Measurements from ENCODE around the gene TNFRSF19.
A peak's percentile ranks its signal among the peaks of the same experiment; 100 is the strongest.

TNFRSF19 gene

GRCh38 chr13:23550163-23550562 is 20.0 kb upstream of the TNFRSF19 start:
- Histone ChIP-seq H3K9me3 (ENCODE audit: insufficient read depth, low read depth, low read length) (no peaks in the 10 kb centered on the region), H3K9ac (ENCODE audit: low read length) (no peak overlapping the region), H3K27me3 (ENCODE audit: insufficient read depth, low read length) (no peaks in the 10 kb centered on the region), H3K79me2 (ENCODE audit: control insufficient read depth, insufficient read depth, low read length, poor library complexity) (no peaks in the 10 kb centered on the region), H3K36me3 (ENCODE audit: control insufficient read depth in 1 of 2, insufficient read depth in 2 of 2, low read length in 2 of 2) (no peaks in the 10 kb centered on the region), H2BK5ac (ENCODE audit: low read depth, low read length, poor library complexity) (no peak overlapping the region), H3K79me1 (ENCODE audit: low read length) (peaks cover 19% of the 10 kb centered on the region), H3K14ac (ENCODE audit: low read length) (no peak overlapping the region), H3K23ac (ENCODE audit: low read length) (no peak overlapping the region), H3K27ac (ENCODE audit: low read depth, low read length) (no peak overlapping the region), H3K4me1 (ENCODE audit: control insufficient read depth in 1 of 2, insufficient read depth in 2 of 2, low read length in 2 of 2) (peaks cover 12 to 18% of the 10 kb centered on the region in 2 experiments), H2BK120ac (ENCODE audit: insufficient read depth, low read length, poor library complexity) (no peak overlapping the region), H2AFZ (ENCODE audit: insufficient read depth, low read length, poor library complexity) (no peak overlapping the region), H2AK5ac (ENCODE audit: low read length) (no peak overlapping the region), H3K4me2 (ENCODE audit: low read length) (no peak overlapping the region), H3K4ac (ENCODE audit: low read depth, low read length) (no peak overlapping the region), H4K8ac (ENCODE audit: low read depth, low read length) (no peak overlapping the region), H3K18ac (ENCODE audit: low read length) (no peak overlapping the region), H4K12ac (ENCODE audit: low read depth, low read length) (no peak overlapping the region), H2BK12ac (ENCODE audit: low read length) (no peak overlapping the region), H4K91ac (ENCODE audit: low read depth, low read length) (no peak overlapping the region), H3K4me3 (ENCODE audit: low read depth, low read length) (no peak overlapping the region)
- no peak for DNase-seq
- no CpG with 5 or more reads among the region's 1 CpG for WGBS (ENCODE audit: extremely low coverage, insufficient coverage, insufficient read length)

GRCh38 chr13:23551213-23552008 is 18.8 kb upstream of the TNFRSF19 start:
- H3K9me3 ChIP-seq (ENCODE audit: insufficient read depth, low read depth, low read length): no peaks in the 10 kb centered on the region

GRCh38 chr13:23552171-23552570 is 18.0 kb upstream of the TNFRSF19 start:
- H2AK5ac ChIP-seq (ENCODE audit: low read length): no peak overlapping the region

More at GRCh38 chr13:23551213-23552008, 18.8 kb upstream of the TNFRSF19 start:
- Histone ChIP-seq H2BK12ac (ENCODE audit: low read length) (no peak overlapping the region), H3K4me2 (ENCODE audit: low read length) (no peak overlapping the region), H3K4me1 (ENCODE audit: control insufficient read depth in 1 of 2, insufficient read depth in 2 of 2, low read length in 2 of 2) (peaks cover 12 to 18% of the 10 kb centered on the region in 2 experiments), H3K36me3 (ENCODE audit: control insufficient read depth in 1 of 2, insufficient read depth in 2 of 2, low read length in 2 of 2) (no peaks in the 10 kb centered on the region), H4K91ac (ENCODE audit: low read depth, low read length) (peak overlapping the region; percentile 79), H3K23ac (ENCODE audit: low read length) (no peak overlapping the region), H4K12ac (ENCODE audit: low read depth, low read length) (no peak overlapping the region), H3K27me3 (ENCODE audit: insufficient read depth, low read length) (no peaks in the 10 kb centered on the region), H3K18ac (ENCODE audit: low read length) (no peak overlapping the region), H2AFZ (ENCODE audit: insufficient read depth, low read length, poor library complexity) (peak overlapping the region; percentile 10), H3K4ac (ENCODE audit: low read depth, low read length) (no peak overlapping the region), H2AK5ac (ENCODE audit: low read length) (no peak overlapping the region), H4K8ac (ENCODE audit: low read depth, low read length) (peak overlapping the region; percentile 54), H3K79me2 (ENCODE audit: control insufficient read depth, insufficient read depth, low read length, poor library complexity) (no peaks in the 10 kb centered on the region), H2BK120ac (ENCODE audit: insufficient read depth, low read length, poor library complexity) (peak overlapping the region; percentile 61), H3K4me3 (ENCODE audit: low read depth, low read length) (no peak overlapping the region), H3K27ac (ENCODE audit: low read depth, low read length) (peak overlapping the region; percentile 90), H3K9ac (ENCODE audit: low read length) (no peak overlapping the region), H3K14ac (ENCODE audit: low read length) (no peak overlapping the region), H2BK5ac (ENCODE audit: low read depth, low read length, poor library complexity) (peak overlapping the region; percentile 45), H3K79me1 (ENCODE audit: low read length) (peaks cover 19% of the 10 kb centered on the region)
- no peak for DNase-seq
- WGBS (ENCODE audit: extremely low coverage, insufficient coverage, insufficient read length): no CpG with 5 or more reads among the region's 4 CpGs

GRCh38 chr13:23552661-23553060 is 17.6 kb upstream of the TNFRSF19 start:
- no peak overlapping the region for H3K4ac ChIP-seq (ENCODE audit: low read depth, low read length)
- peak overlapping the region; percentile 90 for H3K27ac ChIP-seq (ENCODE audit: low read depth, low read length)
- H2BK5ac ChIP-seq (ENCODE audit: low read depth, low read length, poor library complexity): peak overlapping the region; percentile 66
- H3K36me3 ChIP-seq (ENCODE audit: control insufficient read depth in 1 of 2, insufficient read depth in 2 of 2, low read length in 2 of 2): no peaks in the 10 kb centered on the region
- no peak for DNase-seq
- H3K4me2 ChIP-seq (ENCODE audit: low read length): no peak overlapping the region
- H4K12ac ChIP-seq (ENCODE audit: low read depth, low read length): no peak overlapping the region
- no peaks in the 10 kb centered on the region for H3K27me3 ChIP-seq (ENCODE audit: insufficient read depth, low read length)
- no peak overlapping the region for H2BK12ac ChIP-seq (ENCODE audit: low read length)
- WGBS (ENCODE audit: extremely low coverage, insufficient coverage, insufficient read length): no CpG with 5 or more reads among the region's 2 CpGs
- H3K9me3 ChIP-seq (ENCODE audit: insufficient read depth, low read depth, low read length): peaks cover 1% of the 10 kb centered on the region
- no peak overlapping the region for H3K18ac ChIP-seq (ENCODE audit: low read length)
- no peak overlapping the region for H3K4me3 ChIP-seq (ENCODE audit: low read depth, low read length)
- no peaks in the 10 kb centered on the region for H3K79me2 ChIP-seq (ENCODE audit: control insufficient read depth, insufficient read depth, low read length, poor library complexity)
- H2BK120ac ChIP-seq (ENCODE audit: insufficient read depth, low read length, poor library complexity): peak overlapping the region; percentile 68
- peaks cover 14% of the 10 kb centered on the region for H3K79me1 ChIP-seq (ENCODE audit: low read length)
- H3K14ac ChIP-seq (ENCODE audit: low read length): peak overlapping the region; percentile 62
- no peak overlapping the region for H3K23ac ChIP-seq (ENCODE audit: low read length)
- peak overlapping the region; percentile 74 for H4K91ac ChIP-seq (ENCODE audit: low read depth, low read length)
- H3K4me1 ChIP-seq (ENCODE audit: control insufficient read depth in 1 of 2, insufficient read depth in 2 of 2, low read length in 2 of 2): peaks cover 12 to 14% of the 10 kb centered on the region in 2 experiments
- no peak overlapping the region for H4K8ac ChIP-seq (ENCODE audit: low read depth, low read length)
- no peak overlapping the region for H3K9ac ChIP-seq (ENCODE audit: low read length)
- peak overlapping the region; percentile 53 for H2AK5ac ChIP-seq (ENCODE audit: low read length)
- H2AFZ ChIP-seq (ENCODE audit: insufficient read depth, low read length, poor library complexity): no peak overlapping the region

More at GRCh38 chr13:23552171-23552570, 18.0 kb upstream of the TNFRSF19 start:
- H3K36me3 ChIP-seq (ENCODE audit: control insufficient read depth in 1 of 2, insufficient read depth in 2 of 2, low read length in 2 of 2): no peaks in the 10 kb centered on the region
- H2BK12ac ChIP-seq (ENCODE audit: low read length): no peak overlapping the region
- no peak overlapping the region for H2BK5ac ChIP-seq (ENCODE audit: low read depth, low read length, poor library complexity)
- H3K9ac ChIP-seq (ENCODE audit: low read length): no peak overlapping the region
- H3K79me2 ChIP-seq (ENCODE audit: control insufficient read depth, insufficient read depth, low read length, poor library complexity): no peaks in the 10 kb centered on the region
- peaks cover 12 to 14% of the 10 kb centered on the region in 2 experiments for H3K4me1 ChIP-seq (ENCODE audit: control insufficient read depth in 1 of 2, insufficient read depth in 2 of 2, low read length in 2 of 2)
- H3K4me3 ChIP-seq (ENCODE audit: low read depth, low read length): no peak overlapping the region
- no peak overlapping the region for H3K4me2 ChIP-seq (ENCODE audit: low read length)
- no peak overlapping the region for H4K8ac ChIP-seq (ENCODE audit: low read depth, low read length)
- H2BK120ac ChIP-seq (ENCODE audit: insufficient read depth, low read length, poor library complexity): no peak overlapping the region
- no peak overlapping the region for H2AFZ ChIP-seq (ENCODE audit: insufficient read depth, low read length, poor library complexity)
- WGBS (ENCODE audit: extremely low coverage, insufficient coverage, insufficient read length): no CpG with 5 or more reads among the region's 1 CpG
- no peak overlapping the region for H4K12ac ChIP-seq (ENCODE audit: low read depth, low read length)
- no peak overlapping the region for H3K14ac ChIP-seq (ENCODE audit: low read length)
- no peak overlapping the region for H3K23ac ChIP-seq (ENCODE audit: low read length)
- H4K91ac ChIP-seq (ENCODE audit: low read depth, low read length): no peak overlapping the region
- H3K9me3 ChIP-seq (ENCODE audit: insufficient read depth, low read depth, low read length): no peaks in the 10 kb centered on the region
- H3K79me1 ChIP-seq (ENCODE audit: low read length): peaks cover 15% of the 10 kb centered on the region
- H3K18ac ChIP-seq (ENCODE audit: low read length): no peak overlapping the region
- H3K27me3 ChIP-seq (ENCODE audit: insufficient read depth, low read length): no peaks in the 10 kb centered on the region
- DNase-seq: no peak
- H3K27ac ChIP-seq (ENCODE audit: low read depth, low read length): peak overlapping the region; percentile 90
- H3K4ac ChIP-seq (ENCODE audit: low read depth, low read length): no peak overlapping the region
